ENCODE data around the gene SRD5A1. TPM values are rescaled to one million over a fixed set of nuclear protein-coding genes. Genes with fewer than 3 reads are reported as not detected.

The SRD5A1 gene
- total and polyA plus RNA-seq, 2 experiments from 2014 or later: 18.9 to 20.2 TPM

DNA sequence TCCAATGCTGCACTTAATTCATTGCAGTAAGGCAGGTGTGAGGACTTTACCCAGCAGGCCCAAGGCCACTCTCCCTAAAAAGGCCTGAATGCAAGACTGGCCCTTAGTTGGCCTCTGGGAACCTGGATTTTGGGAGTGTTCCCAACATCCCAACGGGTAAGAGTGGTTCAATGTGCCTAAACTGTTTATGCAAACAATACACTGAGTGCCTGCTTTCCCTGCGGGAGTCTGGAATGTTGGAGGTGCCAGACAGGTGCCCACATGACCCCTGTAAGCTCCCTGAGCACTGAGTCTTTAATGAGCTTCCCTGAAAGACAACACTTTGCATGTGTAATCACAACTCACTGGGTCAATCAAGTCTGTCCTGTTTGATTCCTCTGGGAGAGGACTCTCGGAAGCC lies 37.8 kb upstream of the SRD5A1 start:
- Histone ChIP-seq H3K27ac (no peak overlapping the region), H3K9me2 (ENCODE audit: insufficient read depth) (no peaks in the 10 kb centered on the region), H3F3A (ENCODE audit: insufficient read depth) (peaks cover 24% of the 10 kb centered on the region), H2AFZ (no peak overlapping the region), H3K36me3 (ENCODE audit: low read depth) (peaks cover 6% of the 10 kb centered on the region; the same call in 1 of the 2 replicates), H3K4me3 (no peak overlapping the region), H3K9me3 (ENCODE audit: low read depth) (no peaks in the 10 kb centered on the region), H3K27me3 (replicated peaks; ENCODE audit: insufficient read depth) (no peaks in the 10 kb centered on the region), H3K79me2 (ENCODE audit: insufficient read depth) (no peaks in the 10 kb centered on the region), H3K4me2 (ENCODE audit: unreplicated experiment) (no peak overlapping the region), H3K9ac (no peak overlapping the region), H4K20me1 (ENCODE audit: insufficient read depth) (no peaks in the 10 kb centered on the region), H3K4me1 (ENCODE audit: insufficient read depth) (peaks cover 8% of the 10 kb centered on the region)
- no peak for TF ChIP-seq EZH2 (IDR thresholded peaks at IDR 0.05; ENCODE audit: insufficient read depth, poor library complexity, severe bottlenecking)
- no peak for TF ChIP-seq EZH2phosphoT487 (IDR thresholded peaks at IDR 0.05; ENCODE audit: insufficient read depth, low read depth)
- WGBS, 2 experiments (ENCODE audit: low coverage in 1 of 2, low lambda C conversion rate in 2 of 2, missing lambda C conversion rate in 2 of 2): 91 to 98% methylated on average over 3 of the region's 3 CpGs
- no peak for DNase-seq
- in situ Hi-C loops (cut with MboI): no loop called here

DNA sequence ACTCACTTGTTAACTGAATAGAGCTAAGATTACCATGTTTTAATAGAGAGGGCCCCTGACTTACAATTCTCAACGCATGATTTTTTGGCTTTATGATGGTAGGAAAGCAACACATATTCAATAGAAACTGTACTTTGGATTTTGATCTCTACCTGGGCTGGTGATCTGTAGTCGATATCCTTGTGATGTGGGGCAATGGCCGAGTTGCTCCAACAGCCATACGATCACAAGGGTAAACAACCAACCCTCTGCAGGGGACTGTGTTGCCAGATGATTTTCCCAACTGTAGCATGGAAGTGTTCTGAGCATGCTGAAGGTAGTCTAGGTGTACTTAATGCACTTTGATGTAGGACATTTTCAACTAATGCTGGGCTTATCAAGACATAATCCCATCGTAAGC lies 36.9 kb upstream of the SRD5A1 start:
- Histone ChIP-seq H3K4me3 (no peak overlapping the region), H3K9ac (no peak overlapping the region), H3K36me3 (ENCODE audit: low read depth) (peaks cover 6% of the 10 kb centered on the region; the same call in 1 of the 2 replicates), H3F3A (ENCODE audit: insufficient read depth) (peaks cover 24% of the 10 kb centered on the region), H3K27me3 (replicated peaks; ENCODE audit: insufficient read depth) (no peaks in the 10 kb centered on the region), H3K9me2 (ENCODE audit: insufficient read depth) (no peaks in the 10 kb centered on the region), H2AFZ (no peak overlapping the region), H3K27ac (no peak overlapping the region), H3K4me1 (ENCODE audit: insufficient read depth) (peaks cover 8% of the 10 kb centered on the region), H3K9me3 (ENCODE audit: low read depth) (no peaks in the 10 kb centered on the region), H3K79me2 (ENCODE audit: insufficient read depth) (no peaks in the 10 kb centered on the region), H4K20me1 (ENCODE audit: insufficient read depth) (no peaks in the 10 kb centered on the region), H3K4me2 (ENCODE audit: unreplicated experiment) (no peak overlapping the region)
- no peak for DNase-seq
- 90 to 92% methylated on average over 5 of the region's 5 CpGs for WGBS, 2 experiments (ENCODE audit: low coverage in 1 of 2, low lambda C conversion rate in 2 of 2, missing lambda C conversion rate in 2 of 2)
- TF ChIP-seq EZH2 (IDR thresholded peaks at IDR 0.05; ENCODE audit: insufficient read depth, poor library complexity, severe bottlenecking) (no peak), EZH2phosphoT487 (IDR thresholded peaks at IDR 0.05; ENCODE audit: insufficient read depth, low read depth) (no peak)
- in situ Hi-C loops (cut with MboI): no loop called here

DNA sequence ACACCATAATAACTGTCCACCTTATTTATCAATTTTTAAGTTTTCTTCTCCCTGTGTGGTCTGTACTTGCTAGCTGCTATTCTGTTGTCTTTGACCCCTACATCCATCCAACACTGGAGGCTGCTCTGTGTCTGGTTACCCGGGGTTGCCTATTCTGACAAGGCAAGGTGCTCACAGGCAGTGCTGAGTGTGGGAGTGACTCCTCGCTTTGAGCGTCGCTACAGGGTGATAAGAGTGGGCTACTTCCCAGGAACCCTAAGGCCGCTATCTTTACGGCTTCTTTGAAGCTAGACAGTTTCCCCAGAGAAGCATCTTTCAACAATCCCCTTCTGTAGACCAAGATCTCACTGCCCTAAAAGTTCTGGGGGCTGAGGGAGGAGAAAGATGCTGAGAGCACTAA lies 35.7 kb upstream of the SRD5A1 start:
- H3K4me2 ChIP-seq (ENCODE audit: unreplicated experiment): no peak overlapping the region
- in situ Hi-C loops (cut with MboI): no loop called here
- no peak overlapping the region for H2AFZ ChIP-seq
- peaks cover 23% of the 10 kb centered on the region for H3F3A ChIP-seq (ENCODE audit: insufficient read depth)
- H3K27ac ChIP-seq: peak overlapping the region; percentile 9; the same call in 1 of the 2 replicates
- DNase-seq: no peak
- no peaks in the 10 kb centered on the region for H3K79me2 ChIP-seq (ENCODE audit: insufficient read depth)
- H3K4me1 ChIP-seq (ENCODE audit: insufficient read depth): peaks cover 8% of the 10 kb centered on the region
- no peaks in the 10 kb centered on the region for H4K20me1 ChIP-seq (ENCODE audit: insufficient read depth)
- 71 to 77% methylated on average over 6 of the region's 6 CpGs for WGBS, 2 experiments (ENCODE audit: low coverage in 1 of 2, low lambda C conversion rate in 2 of 2, missing lambda C conversion rate in 2 of 2)
- no peaks in the 10 kb centered on the region for H3K27me3 ChIP-seq (replicated peaks; ENCODE audit: insufficient read depth)
- TF ChIP-seq EZH2 (IDR thresholded peaks at IDR 0.05; ENCODE audit: insufficient read depth, poor library complexity, severe bottlenecking) (no peak), EZH2phosphoT487 (IDR thresholded peaks at IDR 0.05; ENCODE audit: insufficient read depth, low read depth) (no peak)
- H3K4me3 ChIP-seq: no peak overlapping the region
- peaks cover 17% of the 10 kb centered on the region for H3K36me3 ChIP-seq (ENCODE audit: low read depth)
- H3K9me3 ChIP-seq (ENCODE audit: low read depth): no peaks in the 10 kb centered on the region
- H3K9ac ChIP-seq: no peak overlapping the region
- H3K9me2 ChIP-seq (ENCODE audit: insufficient read depth): no peaks in the 10 kb centered on the region

DNA sequence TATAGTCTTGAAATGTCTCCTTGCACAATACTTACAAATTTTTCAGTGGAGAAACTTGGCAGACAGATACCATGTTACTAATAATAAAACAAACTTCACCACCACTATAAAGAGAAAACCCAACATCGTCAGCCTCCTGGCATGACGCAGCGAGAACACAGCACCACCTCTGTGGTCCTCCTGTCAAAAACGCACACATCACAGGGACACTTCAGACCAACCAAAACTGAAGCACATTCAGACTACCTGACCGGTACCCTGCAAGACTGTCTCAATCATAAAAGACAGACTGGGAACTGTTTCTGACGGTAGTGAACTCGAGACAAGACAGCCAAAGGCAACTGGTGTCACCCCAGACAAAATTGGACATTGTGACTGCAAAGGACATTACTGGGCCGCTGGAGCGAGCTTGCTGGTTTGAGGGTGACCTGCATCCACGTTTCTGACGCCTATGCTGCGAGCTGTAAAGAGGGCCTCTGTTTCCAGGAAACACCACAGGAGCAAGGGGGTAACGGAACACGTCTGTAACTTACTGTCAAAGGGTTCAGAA lies 34.8 kb upstream of the SRD5A1 start:
- Histone ChIP-seq H2AFZ (no peak overlapping the region), H3K27me3 (replicated peaks; ENCODE audit: insufficient read depth) (no peaks in the 10 kb centered on the region), H3K27ac (peak overlapping the region; percentile 48), H3K9ac (no peak overlapping the region), H3K4me2 (ENCODE audit: unreplicated experiment) (no peak overlapping the region), H3K9me3 (ENCODE audit: low read depth) (no peaks in the 10 kb centered on the region), H3K79me2 (ENCODE audit: insufficient read depth) (no peaks in the 10 kb centered on the region), H3K9me2 (ENCODE audit: insufficient read depth) (no peaks in the 10 kb centered on the region), H3F3A (ENCODE audit: insufficient read depth) (peaks cover 18% of the 10 kb centered on the region), H3K4me3 (no peak overlapping the region), H3K4me1 (ENCODE audit: insufficient read depth) (peaks cover 4% of the 10 kb centered on the region), H3K36me3 (ENCODE audit: low read depth) (peaks cover 24% of the 10 kb centered on the region), H4K20me1 (ENCODE audit: insufficient read depth) (no peaks in the 10 kb centered on the region)
- DNase-seq: peak; percentile 70
- in situ Hi-C loops (cut with MboI): no loop called here
- TF ChIP-seq EZH2phosphoT487 (IDR thresholded peaks at IDR 0.05; ENCODE audit: insufficient read depth, low read depth) (no peak), EZH2 (IDR thresholded peaks at IDR 0.05; ENCODE audit: insufficient read depth, poor library complexity, severe bottlenecking) (no peak)
- 61 to 63% methylated on average over 14 of the region's 14 CpGs for WGBS, 2 experiments (ENCODE audit: low coverage in 1 of 2, low lambda C conversion rate in 2 of 2, missing lambda C conversion rate in 2 of 2)
